HG03575 (cell line): ENCODE results near the gene GUCY2D.
"Not testable (repeated sequence)": the region's sequence is repeated elsewhere in the genome, so short reads cannot be mapped to it uniquely, and the experiment has no call there.

Experiments used
- ATAC-seq: cut with Tn5 transposase; IDR thresholded peaks from one replicate; pipeline ENCODE4 v1.9.1; 2021; ENCODE audit not compliant: unreplicated experiment, insufficient number of reproducible peaks, low FRiP score; ENCODE audit errors: extremely low read depth

The GUCY2D gene

GRCh38 chr17:8060274-8060673 lies 57.9 kb downstream of the GUCY2D start:
- no peak for ATAC-seq

DNA sequence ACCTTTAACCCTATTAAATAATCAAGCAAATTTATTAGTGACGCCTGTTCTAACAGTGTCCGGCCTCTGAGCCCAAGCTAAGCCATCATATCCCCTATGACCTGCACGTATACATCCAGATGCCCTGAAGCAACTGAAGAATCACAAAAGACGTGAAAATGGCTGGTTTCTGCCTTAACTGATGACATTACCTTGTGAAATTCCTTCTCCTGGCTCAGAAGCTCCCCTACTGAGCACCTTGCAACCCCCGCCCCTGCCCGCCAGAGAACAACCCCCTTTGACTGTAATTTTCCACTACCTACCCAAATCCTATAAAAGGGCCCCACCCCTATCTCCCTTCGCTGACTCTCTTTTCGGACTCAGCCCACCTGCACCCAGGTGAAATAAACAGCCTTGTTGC lies 59.4 kb downstream of the GUCY2D start:
- not testable (repeated sequence) for ATAC-seq

DNA sequence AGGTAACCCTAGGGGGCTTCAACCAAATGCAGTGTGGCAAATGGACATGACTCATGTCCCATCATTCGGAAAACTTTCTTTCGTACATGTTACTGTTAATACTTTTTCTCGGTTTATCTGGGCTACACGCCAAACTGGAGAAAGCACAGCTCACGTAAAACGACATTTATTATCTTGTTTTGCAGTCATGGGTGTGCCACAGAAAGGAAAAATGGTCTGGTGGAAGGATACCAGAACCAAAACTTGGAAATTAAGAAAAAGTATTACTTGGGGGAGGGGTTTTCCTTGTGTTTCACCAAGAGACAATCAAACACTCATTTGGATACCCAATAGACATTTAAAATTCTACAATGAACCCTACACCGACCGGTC lies 60.0 kb downstream of the GUCY2D start:
- ATAC-seq: no peak

DNA sequence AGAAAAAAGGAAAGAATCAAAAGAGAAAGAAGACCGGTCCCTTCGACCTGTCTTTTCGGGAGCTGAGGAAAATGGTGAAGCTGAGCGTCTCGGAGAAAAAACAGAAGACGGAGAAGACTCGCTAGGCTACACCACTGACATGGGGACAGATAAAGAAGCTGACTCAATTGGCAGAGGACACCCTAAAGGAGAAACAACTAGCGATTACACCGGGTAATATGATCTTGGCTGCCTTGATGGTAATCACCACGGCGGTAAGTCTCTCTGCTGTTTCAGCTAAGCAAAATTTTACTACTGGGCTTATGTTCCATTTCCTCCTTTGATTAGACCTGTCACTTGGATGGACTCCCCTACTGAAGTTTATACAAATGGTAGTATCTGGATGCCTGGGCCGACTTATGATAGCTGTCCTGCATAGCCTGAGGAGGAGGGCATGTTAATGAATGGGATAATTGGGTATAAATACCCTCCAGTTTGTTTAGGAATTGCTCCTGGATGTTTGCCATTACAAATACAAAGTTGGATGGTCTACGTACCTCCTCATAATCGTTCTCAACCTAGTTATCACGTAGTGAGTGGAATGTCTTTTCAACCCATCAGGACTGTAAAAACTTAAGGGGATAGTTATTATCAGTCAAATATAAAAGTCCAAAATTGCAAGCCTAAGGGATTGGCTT lies 60.5 kb downstream of the GUCY2D start:
- ATAC-seq: no peak

GRCh38 chr17:8063761-8064534 lies 61.5 kb downstream of the GUCY2D start:
- ATAC-seq: no peak

- ATAC-seq: no peak
Measured at GRCh38 chr17:8064561-8065019, 62.2 kb downstream of the GUCY2D start.

- no peak for ATAC-seq
Measured at GRCh38 chr17:8066841-8067775, 64.7 kb downstream of the GUCY2D start.

- ATAC-seq: no peak
Measured at GRCh38 chr17:8067806-8068205, 65.4 kb downstream of the GUCY2D start.

GRCh38 chr17:8068736-8069586 lies 66.5 kb downstream of the GUCY2D start:
- no peak for ATAC-seq

- no peak for ATAC-seq
Measured at GRCh38 chr17:8069587-8069860, 67.1 kb downstream of the GUCY2D start.
